GM18867 (cell line): Measurements from ENCODE around the gene FBXL5.
A peak's percentile ranks its signal among the peaks of the same experiment; 100 is the strongest.
"Not testable (repeated sequence)": the region's sequence is repeated elsewhere in the genome, so short reads cannot be mapped to it uniquely, and the experiment has no call there.

Source experiments
- ATAC-seq: cut with Tn5 transposase; IDR thresholded peaks from one replicate; pipeline ENCODE4 v1.9.1; 2021; ENCODE audit warnings: mild to moderate bottlenecking, moderate library complexity; ENCODE audit not compliant: unreplicated experiment

The FBXL5 gene

GRCh38 chr4:15652191-15652590 is 3.0 kb downstream of the FBXL5 start:
- ATAC-seq = no peak

- ATAC-seq = no peak
Measured at GRCh38 chr4:15651676-15652075, 3.5 kb downstream of the FBXL5 start.

GRCh38 chr4:15649914-15650545 is 5.1 kb downstream of the FBXL5 start:
- ATAC-seq = peak; percentile 54

GRCh38 chr4:15648600-15648999 is 6.6 kb downstream of the FBXL5 start:
- no peak for ATAC-seq

GRCh38 chr4:15638418-15638817 is 16.7 kb downstream of the FBXL5 start:
- ATAC-seq = no peak

- no peak for ATAC-seq
Measured at GRCh38 chr4:15636818-15637217, 18.3 kb downstream of the FBXL5 start.

- ATAC-seq = not testable (repeated sequence)
Measured at GRCh38 chr4:15617407-15617806, 37.8 kb downstream of the FBXL5 start.

- not testable (repeated sequence) for ATAC-seq
Measured at GRCh38 chr4:15614891-15615290, 40.3 kb downstream of the FBXL5 start.

- ATAC-seq = no peak
Measured at GRCh38 chr4:15612136-15612535, 43.0 kb downstream of the FBXL5 start.

- ATAC-seq = no peak
Measured at GRCh38 chr4:15610855-15611254, 44.3 kb downstream of the FBXL5 start.

GRCh38 chr4:15605537-15605936 is 49.6 kb downstream of the FBXL5 start:
- no peak for ATAC-seq

GRCh38 chr4:15601862-15602261 is 53.3 kb downstream of the FBXL5 start:
- no peak for ATAC-seq

GRCh38 chr4:15600176-15600575 is 55.0 kb downstream of the FBXL5 start:
- no peak for ATAC-seq

GRCh38 chr4:15598644-15599043 is 56.5 kb downstream of the FBXL5 start:
- no peak for ATAC-seq

GRCh38 chr4:15592799-15593198 is 62.4 kb downstream of the FBXL5 start:
- ATAC-seq = no peak

GRCh38 chr4:15587649-15588048 is 67.5 kb downstream of the FBXL5 start:
- ATAC-seq = no peak

GRCh38 chr4:15586066-15586465 is 69.1 kb downstream of the FBXL5 start:
- no peak for ATAC-seq

- no peak for ATAC-seq
Measured at GRCh38 chr4:15585331-15585730, 69.8 kb downstream of the FBXL5 start.

GRCh38 chr4:15584785-15585184 is 70.4 kb downstream of the FBXL5 start:
- no peak for ATAC-seq

GRCh38 chr4:15577508-15577907 is 77.6 kb downstream of the FBXL5 start:
- no peak for ATAC-seq

GRCh38 chr4:15575966-15576365 is 79.2 kb downstream of the FBXL5 start:
- ATAC-seq = no peak

GRCh38 chr4:15569746-15570145 is 85.4 kb downstream of the FBXL5 start:
- ATAC-seq = no peak

GRCh38 chr4:15568821-15569220 is 86.3 kb downstream of the FBXL5 start:
- ATAC-seq = no peak
